ENCODE results near the gene TNFRSF1B.

- TF ChIP-seq CTCF (conservative IDR thresholded peaks at IDR 0.05 in 1 of 2, IDR thresholded peaks at IDR 0.05 in 1 of 2; ENCODE audit: low read depth in 1 of 2, low read length in 2 of 2), result no peak
- TF ChIP-seq EZH2 (IDR thresholded peaks at IDR 0.05; ENCODE audit: low read length, missing control alignments), result no peak
These were observed 17.0 kb upstream of the TNFRSF1B start for GRCh38 chr1:12149791-12150175.

All from fibroblast of lung (primary cell).